Lower lobe of right lung (tissue), 2 donors: ENCODE measurements around the gene FAM9A. TPM values are rescaled to one million over a fixed set of nuclear protein-coding genes. Genes with fewer than 3 reads are reported as not detected.

ENCODE experiments used
- ATAC-seq, 2 donors: fragments of 200-7000 bp; cut with Tn5 transposase; one replicate each; pipeline ENCODE4 v1.9.1; 2020 to 2022; ENCODE audit warnings: mild to moderate bottlenecking in 2 of 2, moderate library complexity in 2 of 2
- DNase-seq: peaks from one replicate; pipeline ENCODE4 v3.0.0-alpha.2; 2020
- H3K27ac ChIP-seq: fragments of 200-600 bp; one replicate; pipeline ENCODE4 v1.8.0; 2022
- H3K27me3 ChIP-seq: fragments of 200-600 bp; one replicate; pipeline ENCODE4 v1.8.0; 2022; ENCODE audit warnings: low read depth
- H3K36me3 ChIP-seq: fragments of 200-600 bp; one replicate; pipeline ENCODE4 v1.8.0; 2022; ENCODE audit warnings: mild to moderate bottlenecking
- H3K4me1 ChIP-seq: fragments of 200-600 bp; one replicate; pipeline ENCODE4 v1.8.0; 2022
- H3K4me3 ChIP-seq: fragments of 200-600 bp; one replicate; pipeline ENCODE4 v1.8.0; 2022; ENCODE audit warnings: mild to moderate bottlenecking
- H3K9me3 ChIP-seq: fragments of 200-600 bp; one replicate; pipeline ENCODE4 v1.8.0; 2022
- CTCF ChIP-seq: fragments of 200-600 bp; IDR thresholded peaks from one replicate; pipeline ENCODE4 v1.8.0; 2022; ENCODE audit warnings: antibody characterized with exemption, mild to moderate bottlenecking
- intact Hi-C: fragments of 100-400 bp; cut with DNase I; formaldehyde crosslinking; loops from one replicate; pipeline ENCODE4 v1.11.0; 2022
- total RNA-seq: library from RNA; stranded (reverse); fragmentation: NEBNext Ultra II Directional; extraction: Animal tissue kit (Norgen Biotek cat#: 25700); gene quantifications from one replicate; pipeline ENCODE4 v1.2.1, GENCODE V29; 2021
- donor health status: DM: no; HTN: yes; CAD: no; lungs with severe emphysema.

The FAM9A gene
- total RNA-seq, 1 donor from 2014 or later = not detected

GRCh38 chrX:8741981-8742380 is 59.2 kb downstream of the FAM9A start:
- intact Hi-C loops = no loop called here
- H3K4me1 ChIP-seq = no peaks in the 10 kb centered on the region
- no peak overlapping the region for H3K27ac ChIP-seq
- DNase-seq (no peak), ATAC-seq (no peak)
- no peaks in the 10 kb centered on the region for H3K36me3 ChIP-seq
- TF ChIP-seq CTCF = no peak
- no peaks in the 10 kb centered on the region for H3K27me3 ChIP-seq
- no peaks in the 10 kb centered on the region for H3K9me3 ChIP-seq
- H3K4me3 ChIP-seq = no peak overlapping the region

Other genes with a start within 250 kb of the FAM9A start
- gene ANOS1, start 69.2 kb downstream of the FAM9A start, total RNA-seq = 46.2 TPM
- gene FAM9B, start 232.7 kb upstream of the FAM9A start, total RNA-seq = 0.44 TPM